NCI-H1417 (cell line): ENCODE data around the gene NOX4.
"Not testable (repeated sequence)": the region's sequence is repeated elsewhere in the genome, so short reads cannot be mapped to it uniquely, and the experiment has no call there.

Experiments used
- DNase-seq, 3 experiments: peaks; one replicate each; lab custom pipeline; 2025; lab: John Stamatoyannopoulos, UW

NOX4 gene

DNA sequence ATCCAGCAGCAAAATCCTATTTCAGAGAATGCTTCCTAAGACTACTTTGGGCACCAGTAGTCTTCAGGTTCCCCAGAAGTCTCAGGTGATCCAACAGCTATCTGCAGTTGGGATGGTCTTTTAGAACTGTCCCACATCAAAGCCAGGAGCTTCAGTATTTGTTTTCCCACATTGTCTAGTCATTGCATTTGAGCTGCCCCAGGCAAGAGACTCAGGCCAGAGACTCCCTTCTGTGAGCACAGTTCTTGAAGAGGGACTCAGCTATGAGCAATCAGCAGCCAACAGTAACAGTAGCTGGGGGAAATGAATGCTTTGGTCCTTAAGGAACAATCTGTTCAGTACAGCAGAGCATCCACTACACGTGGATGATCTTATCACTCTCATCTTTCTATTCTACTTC, 188.1 kb downstream of the NOX4 start:
- DNase-seq: not testable (repeated sequence)

DNA sequence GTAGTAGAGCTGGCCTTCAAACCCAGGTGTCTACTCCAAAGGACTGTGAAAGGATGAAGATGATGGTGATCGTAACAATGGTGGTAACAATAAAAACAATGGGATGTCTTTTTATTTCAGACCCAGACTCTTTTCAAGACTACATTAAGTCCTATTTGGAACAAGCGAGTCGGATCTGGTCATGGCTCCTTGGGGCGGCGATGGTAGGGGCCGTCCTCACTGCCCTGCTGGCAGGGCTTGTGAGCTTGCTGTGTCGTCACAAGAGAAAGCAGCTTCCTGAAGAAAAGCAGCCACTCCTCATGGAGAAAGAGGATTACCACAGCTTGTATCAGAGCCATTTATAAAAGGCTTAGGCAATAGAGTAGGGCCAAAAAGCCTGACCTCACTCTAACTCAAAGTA, 196.2 kb downstream of the NOX4 start:
- not testable (repeated sequence) for DNase-seq

GRCh38 chr11:89293965-89294679, 197.1 kb downstream of the NOX4 start:
- DNase-seq: no peak

DNA sequence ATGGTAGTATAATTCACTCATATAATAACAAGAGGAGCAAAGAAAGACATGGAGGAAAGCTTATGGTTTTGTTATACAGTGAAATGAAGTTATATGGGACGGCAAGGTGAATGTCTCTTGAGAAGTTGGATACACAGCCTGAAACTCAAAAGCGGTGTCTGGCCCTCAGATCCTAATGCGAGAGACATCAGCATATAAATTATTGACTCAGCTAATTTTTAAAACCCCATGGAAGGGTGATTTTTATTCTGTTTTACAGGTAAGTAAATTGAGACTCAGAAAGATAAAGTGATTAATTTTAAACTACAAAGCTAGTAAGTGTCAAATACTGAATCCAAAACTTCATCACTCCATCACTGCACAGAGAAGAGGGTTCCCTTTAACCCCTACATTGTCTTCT, 203.2 kb downstream of the NOX4 start:
- DNase-seq: not testable (repeated sequence)

- not testable (repeated sequence) for DNase-seq
These were observed 204.6 kb downstream of the NOX4 start for GRCh38 chr11:89286601-89287000.

DNA sequence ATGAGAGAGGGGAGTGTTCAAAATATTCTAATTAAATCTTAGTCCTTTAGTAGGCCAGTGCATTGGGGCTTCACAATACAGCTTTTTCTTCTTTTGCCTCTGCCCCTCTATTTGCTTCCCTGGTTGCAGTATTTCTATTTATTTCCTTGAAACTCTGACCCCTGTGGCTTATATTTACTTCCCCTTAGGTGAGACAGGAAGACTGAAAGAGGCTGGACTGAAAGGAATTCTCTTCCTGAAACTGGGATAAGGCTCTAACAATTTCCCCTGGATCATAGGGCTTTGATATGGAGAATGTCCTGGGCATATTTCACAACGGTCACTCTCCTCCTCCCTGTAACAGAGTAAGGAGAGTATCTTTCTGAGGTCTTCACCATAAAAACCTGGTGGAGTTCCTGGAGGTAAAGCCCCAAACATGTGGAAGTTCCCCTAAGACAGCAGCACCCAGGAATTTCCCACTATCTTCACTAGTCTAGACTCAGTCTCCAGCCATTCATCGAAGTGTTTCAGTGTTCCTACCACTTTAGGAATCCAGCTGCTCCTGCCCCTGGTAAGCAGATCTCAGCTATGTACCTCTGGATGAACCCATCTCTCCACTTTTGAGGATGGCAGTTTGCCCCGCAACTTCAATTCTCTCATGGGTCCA, 210.0 kb downstream of the NOX4 start:
- DNase-seq: not testable (repeated sequence)

DNA sequence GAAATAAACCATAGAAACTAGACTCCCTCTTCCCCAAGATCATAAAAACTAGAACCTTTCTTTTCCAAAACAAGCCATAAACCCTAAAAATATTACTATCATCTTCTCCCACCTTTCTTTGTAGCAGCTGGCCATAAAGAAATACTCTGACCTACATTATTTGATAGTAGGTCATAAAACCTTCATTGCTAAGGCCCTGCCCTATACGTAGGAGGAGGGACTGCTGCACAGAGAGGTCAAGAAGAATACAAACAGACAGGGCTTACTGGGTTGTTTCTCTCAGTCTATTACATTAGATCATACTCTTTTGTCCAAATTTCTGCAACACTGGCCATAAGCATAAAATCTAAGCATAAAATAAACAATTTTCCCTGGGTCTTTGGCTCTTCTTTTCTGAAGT, 212.0 kb downstream of the NOX4 start:
- DNase-seq: no peak

DNA sequence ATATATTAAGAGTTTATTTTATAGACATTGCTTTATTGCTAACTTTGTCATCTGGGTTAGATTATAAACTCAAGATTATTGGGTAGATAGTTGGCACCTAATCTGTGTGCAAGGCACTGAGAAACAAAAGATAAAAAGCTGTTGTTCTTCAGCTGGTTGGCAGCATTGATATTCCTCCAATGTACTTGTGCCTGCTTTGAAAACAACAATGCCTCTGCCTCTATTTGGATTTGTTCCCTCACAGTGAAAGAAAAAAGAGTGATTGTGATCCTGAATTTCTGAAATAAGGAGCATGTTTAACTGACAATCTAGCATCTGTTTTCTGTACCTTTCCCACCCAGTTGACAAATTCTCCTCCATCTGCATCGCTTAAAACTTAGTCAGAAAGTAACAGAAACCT, 215.2 kb downstream of the NOX4 start:
- DNase-seq: no peak
